GM19193 (cell line): ENCODE measurements around the gene HPD.

Source experiments
- POLR2A ChIP-seq: IDR thresholded peaks from 4 replicates; pipeline ENCODE4 v1.6.1; 2011; ENCODE audit not compliant: insufficient read depth, insufficient read length; ENCODE audit errors: extremely low read depth

HPD gene

GRCh38 chr12:121800694-121801594, 57.7 kb downstream of the HPD start:
- peak; percentile 78 for TF ChIP-seq POLR2A

- peak; percentile 41 for TF ChIP-seq POLR2A
Measured at GRCh38 chr12:121799842-121800693, 58.6 kb downstream of the HPD start.

- TF ChIP-seq POLR2A: no peak
Measured at GRCh38 chr12:121799156-121799841, 59.4 kb downstream of the HPD start.

GRCh38 chr12:121798787-121799155, 59.9 kb downstream of the HPD start:
- no peak for TF ChIP-seq POLR2A

GRCh38 chr12:121797937-121798786, 60.5 kb downstream of the HPD start:
- TF ChIP-seq POLR2A: no peak

- no peak for TF ChIP-seq POLR2A
Measured at GRCh38 chr12:121796855-121797751, 61.6 kb downstream of the HPD start.

GRCh38 chr12:121795034-121795968, 63.4 kb downstream of the HPD start:
- TF ChIP-seq POLR2A: peak; percentile 16

- no peak for TF ChIP-seq POLR2A
Measured at GRCh38 chr12:121794534-121795033, 64.1 kb downstream of the HPD start.

GRCh38 chr12:121793838-121794533, 64.7 kb downstream of the HPD start:
- peak; percentile 43 for TF ChIP-seq POLR2A

GRCh38 chr12:121793440-121793837, 65.2 kb downstream of the HPD start, which contains the start of gene RHOF:
Gene RHOF, minus strand, starts transcription at chr12:121793688. Its CDS starts 55 bp downstream, at chr12:121793633.
- TF ChIP-seq POLR2A: peak; percentile 76
